Measurements from ENCODE around the gene PEAK3. TPM values are rescaled to one million over a fixed set of nuclear protein-coding genes. Genes with fewer than 3 reads are reported as not detected.

Gene PEAK3
- total and polyA plus RNA-seq, 2 experiments from 2014 or later, result 0.15 TPM; not detected in 1

GRCh38 chr19:2239771-2240770 lies 41.9 kb downstream of the PEAK3 start:
- DNase-seq (ENCODE audit: low spot score), result no peak
- Histone ChIP-seq H3K9me3 (ENCODE audit: low read depth) (no peaks in the 10 kb centered on the region), H3K36me3 (replicated peaks; ENCODE audit: insufficient read depth, low read depth) (no peaks in the 10 kb centered on the region), H2AFZ (no peak overlapping the region), H3K4me1 (ENCODE audit: insufficient read depth) (peaks cover 68% of the 10 kb centered on the region), H3K27ac (peak overlapping the region; percentile 97), H3K4me3 (peak overlapping the region; percentile 41), H3K9me2 (replicated peaks; ENCODE audit: insufficient read depth) (no peaks in the 10 kb centered on the region), H3K27me3 (no peaks in the 10 kb centered on the region), H3K4me2 (peak overlapping the region; percentile 84), H4K20me1 (ENCODE audit: insufficient read depth, poor library complexity, severe bottlenecking) (peaks cover 56% of the 10 kb centered on the region), H3K79me2 (peaks cover 89% of the 10 kb centered on the region)
- WGBS (ENCODE audit: low lambda C conversion rate, missing lambda C conversion rate), result 49% methylated on average over 34 of the region's 34 CpGs
- no peak for TF ChIP-seq CTCF (IDR thresholded peaks at IDR 0.05; ENCODE audit: poor library complexity)
- no peak for TF ChIP-seq EZH2 (IDR thresholded peaks at IDR 0.05; ENCODE audit: borderline replicate concordance)
- TF ChIP-seq EZH2phosphoT487 (IDR thresholded peaks at IDR 0.05; ENCODE audit: low read depth, severe bottlenecking, unreplicated experiment), result no peak

- no peak for TF ChIP-seq CTCF (IDR thresholded peaks at IDR 0.05; ENCODE audit: poor library complexity)
- TF ChIP-seq EZH2phosphoT487 (IDR thresholded peaks at IDR 0.05; ENCODE audit: low read depth, severe bottlenecking, unreplicated experiment), result no peak
- TF ChIP-seq EZH2 (IDR thresholded peaks at IDR 0.05; ENCODE audit: borderline replicate concordance), result no peak
- H3K27me3 ChIP-seq, result no peaks in the 10 kb centered on the region
- H4K20me1 ChIP-seq (ENCODE audit: insufficient read depth, poor library complexity, severe bottlenecking), result peaks cover 56% of the 10 kb centered on the region
- H3K4me3 ChIP-seq, result peak overlapping the region; percentile 41
- H3K79me2 ChIP-seq, result peaks cover 90% of the 10 kb centered on the region
- peaks cover 75% of the 10 kb centered on the region for H3K4me1 ChIP-seq (ENCODE audit: insufficient read depth)
- peak overlapping the region; percentile 84 for H3K4me2 ChIP-seq
- H3K9me2 ChIP-seq (replicated peaks; ENCODE audit: insufficient read depth), result no peaks in the 10 kb centered on the region
- no peak for DNase-seq (ENCODE audit: low spot score)
- peak overlapping the region; percentile 97 for H3K27ac ChIP-seq
- no peaks in the 10 kb centered on the region for H3K9me3 ChIP-seq (ENCODE audit: low read depth)
- H2AFZ ChIP-seq, result no peak overlapping the region
- WGBS (ENCODE audit: low lambda C conversion rate, missing lambda C conversion rate), result 48% methylated on average over 10 of the region's 10 CpGs
- no peaks in the 10 kb centered on the region for H3K36me3 ChIP-seq (replicated peaks; ENCODE audit: insufficient read depth, low read depth)
Measured at GRCh38 chr19:2239173-2239572, 42.8 kb downstream of the PEAK3 start.

- Histone ChIP-seq H3K9me2 (replicated peaks; ENCODE audit: insufficient read depth) (no peaks in the 10 kb centered on the region), H3K79me2 (peaks cover 91% of the 10 kb centered on the region), H2AFZ (no peak overlapping the region), H3K4me2 (peak overlapping the region; percentile 84), H3K27me3 (no peaks in the 10 kb centered on the region), H4K20me1 (ENCODE audit: insufficient read depth, poor library complexity, severe bottlenecking) (peaks cover 47% of the 10 kb centered on the region), H3K4me3 (no peak overlapping the region), H3K36me3 (replicated peaks; ENCODE audit: insufficient read depth, low read depth) (no peaks in the 10 kb centered on the region), H3K9me3 (ENCODE audit: low read depth) (no peaks in the 10 kb centered on the region), H3K4me1 (ENCODE audit: insufficient read depth) (peaks cover 61% of the 10 kb centered on the region), H3K27ac (peak overlapping the region; percentile 97)
- TF ChIP-seq EZH2 (IDR thresholded peaks at IDR 0.05; ENCODE audit: borderline replicate concordance) (no peak), EZH2phosphoT487 (IDR thresholded peaks at IDR 0.05; ENCODE audit: low read depth, severe bottlenecking, unreplicated experiment) (no peak), CTCF (IDR thresholded peaks at IDR 0.05; ENCODE audit: poor library complexity) (no peak)
- DNase-seq (ENCODE audit: low spot score), result no peak
- 80% methylated on average over 6 of the region's 6 CpGs for WGBS (ENCODE audit: low lambda C conversion rate, missing lambda C conversion rate)
Measured at GRCh38 chr19:2237869-2238153, 44.2 kb downstream of the PEAK3 start.

Measured in hepatocyte (in vitro differentiated cells).